IPS-18a (cell line): ENCODE data around the gene USP34.

Source experiments
- H3K27ac ChIP-seq: one replicate; pipeline ENCODE4 v1.5.1; 2013; ENCODE audit warnings: low read length
- H3K27me3 ChIP-seq: one replicate; pipeline ENCODE4 v1.6.1; 2013; ENCODE audit warnings: mild to moderate bottlenecking, low read length; ENCODE audit not compliant: control insufficient read depth, insufficient read depth
- H3K36me3 ChIP-seq: one replicate; pipeline ENCODE4 v1.6.1; 2013; ENCODE audit warnings: low read depth, low read length; ENCODE audit not compliant: control insufficient read depth
- H3K4me1 ChIP-seq: one replicate; pipeline ENCODE4 v1.6.1; 2013; ENCODE audit warnings: low read depth, low read length; ENCODE audit not compliant: control insufficient read depth
- H3K4me3 ChIP-seq: one replicate; pipeline ENCODE4 v1.5.1; 2013; ENCODE audit warnings: low read length
- H3K9ac ChIP-seq: one replicate; pipeline ENCODE4 v1.6.1; 2013; ENCODE audit warnings: mild to moderate bottlenecking, low read length, moderate library complexity
- H3K9me3 ChIP-seq: one replicate; pipeline ENCODE4 v1.6.1; 2013; ENCODE audit warnings: low read depth, low read length; ENCODE audit not compliant: control insufficient read depth

The USP34 gene

DNA sequence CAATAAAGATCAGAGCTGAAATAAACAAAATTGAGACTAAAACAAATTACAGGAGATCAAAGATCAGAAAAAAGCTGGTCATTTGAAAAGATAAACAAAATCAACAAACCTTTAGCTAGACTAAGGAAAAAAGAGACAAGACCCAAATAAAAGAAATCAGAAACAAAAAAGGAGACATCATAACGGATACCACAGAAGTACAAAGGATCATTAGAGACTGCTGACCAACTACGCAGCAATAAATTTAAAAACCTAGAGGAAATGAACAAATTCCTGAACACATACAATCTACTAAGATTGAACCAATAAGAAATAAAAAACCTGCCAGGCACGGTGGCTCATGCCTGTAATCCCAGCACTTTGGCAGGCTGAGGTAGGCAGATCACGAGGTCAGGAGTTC, 33.7 kb downstream of the USP34 start:
- Histone ChIP-seq H3K9me3 (no peaks in the 10 kb centered on the region), H3K27me3 (no peaks in the 10 kb centered on the region), H3K27ac (no peak overlapping the region), H3K36me3 (no peaks in the 10 kb centered on the region), H3K4me1 (peaks cover 3% of the 10 kb centered on the region), H3K9ac (no peak overlapping the region), H3K4me3 (no peak overlapping the region)

GRCh38 chr2:61436092-61436491, 34.8 kb downstream of the USP34 start:
- H3K36me3 ChIP-seq = no peaks in the 10 kb centered on the region
- no peak overlapping the region for H3K27ac ChIP-seq
- H3K4me3 ChIP-seq = no peak overlapping the region
- peaks cover 3% of the 10 kb centered on the region for H3K4me1 ChIP-seq
- no peak overlapping the region for H3K9ac ChIP-seq
- no peaks in the 10 kb centered on the region for H3K9me3 ChIP-seq
- no peaks in the 10 kb centered on the region for H3K27me3 ChIP-seq

DNA sequence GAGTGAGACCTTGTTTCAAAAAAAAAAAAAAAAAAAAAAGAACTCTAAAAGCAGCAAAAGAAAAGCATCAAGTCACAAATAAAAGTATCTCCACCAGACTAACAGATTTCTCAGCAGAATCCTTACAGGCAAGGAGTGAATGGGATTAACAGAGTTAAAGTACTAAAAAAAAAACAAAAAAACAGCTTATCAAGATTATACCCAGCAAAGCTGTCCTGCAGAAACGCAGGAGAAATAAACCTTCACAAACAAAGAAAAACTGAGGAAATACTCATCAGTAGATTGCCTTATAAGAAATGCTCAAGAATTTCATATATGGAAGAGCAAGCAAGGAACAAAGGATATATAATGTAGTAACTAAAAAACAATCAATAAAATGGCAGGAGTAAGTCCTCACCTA, 35.6 kb downstream of the USP34 start:
- H3K27ac ChIP-seq = no peak overlapping the region
- H3K4me1 ChIP-seq = peaks cover 3% of the 10 kb centered on the region

GRCh38 chr2:61434314-61434713, 36.6 kb downstream of the USP34 start:
- H3K9me3 ChIP-seq = no peaks in the 10 kb centered on the region
- no peaks in the 10 kb centered on the region for H3K36me3 ChIP-seq
- H3K9ac ChIP-seq = no peak overlapping the region
- H3K4me3 ChIP-seq = no peak overlapping the region
- H3K27ac ChIP-seq = no peak overlapping the region
- no peaks in the 10 kb centered on the region for H3K27me3 ChIP-seq
- peaks cover 3% of the 10 kb centered on the region for H3K4me1 ChIP-seq

More for the DNA sequence above, 35.6 kb downstream of the USP34 start:
- Histone ChIP-seq H3K9me3 (no peaks in the 10 kb centered on the region), H3K27me3 (no peaks in the 10 kb centered on the region), H3K9ac (no peak overlapping the region), H3K36me3 (no peaks in the 10 kb centered on the region), H3K4me3 (no peak overlapping the region)

- Histone ChIP-seq H3K4me1 (peaks cover 3% of the 10 kb centered on the region), H3K27me3 (no peaks in the 10 kb centered on the region), H3K4me3 (no peak overlapping the region), H3K9me3 (no peaks in the 10 kb centered on the region), H3K36me3 (no peaks in the 10 kb centered on the region), H3K27ac (no peak overlapping the region), H3K9ac (no peak overlapping the region)
Measured at GRCh38 chr2:61433606-61434005, 37.3 kb downstream of the USP34 start.

DNA sequence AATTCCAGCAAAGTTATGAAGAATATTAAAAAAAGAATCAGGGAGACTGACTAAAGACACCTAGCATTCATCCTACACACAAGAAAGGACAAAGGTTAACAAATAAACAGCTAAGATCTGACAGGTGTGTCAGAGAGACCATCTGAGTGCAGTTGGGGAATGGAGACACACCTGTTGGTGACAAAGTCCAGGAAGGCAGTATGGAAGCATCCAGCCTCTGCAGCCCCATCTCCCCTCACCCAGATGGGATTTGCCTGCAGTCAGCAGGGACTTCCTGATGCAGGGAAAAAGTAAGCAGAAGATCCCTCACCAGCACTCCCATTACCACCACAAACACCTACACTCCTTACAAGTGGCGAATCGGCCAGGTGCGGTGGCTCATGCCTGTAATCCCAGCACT, 37.9 kb downstream of the USP34 start:
- no peak overlapping the region for H3K27ac ChIP-seq

DNA sequence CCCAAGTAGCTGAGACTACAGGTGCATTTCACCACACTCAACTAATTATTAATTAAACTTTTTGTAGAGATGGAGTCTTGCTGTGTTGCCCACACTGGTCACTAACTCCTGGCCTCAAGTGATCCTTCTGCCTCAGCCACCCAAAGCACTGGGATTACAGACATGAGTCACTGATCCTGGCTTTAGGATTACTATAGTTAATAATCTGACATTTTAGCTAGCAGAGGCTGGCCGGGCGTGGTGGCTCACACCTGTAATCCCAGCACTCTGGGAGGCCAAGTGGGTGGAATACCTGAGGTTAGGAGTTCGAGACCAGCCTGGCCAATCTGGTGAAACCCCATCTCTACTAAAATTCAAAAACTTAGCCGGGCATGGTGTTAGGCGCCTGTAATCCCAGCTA, 39.5 kb downstream of the USP34 start:
- no peak overlapping the region for H3K27ac ChIP-seq
- no peaks in the 10 kb centered on the region for H3K9me3 ChIP-seq
- no peak overlapping the region for H3K9ac ChIP-seq
- H3K4me1 ChIP-seq = peaks cover 7% of the 10 kb centered on the region
- H3K36me3 ChIP-seq = no peaks in the 10 kb centered on the region
- H3K4me3 ChIP-seq = no peak overlapping the region
- no peaks in the 10 kb centered on the region for H3K27me3 ChIP-seq

More for the DNA sequence above, 37.9 kb downstream of the USP34 start:
- H3K4me3 ChIP-seq = no peak overlapping the region
- H3K27me3 ChIP-seq = no peaks in the 10 kb centered on the region
- no peaks in the 10 kb centered on the region for H3K36me3 ChIP-seq
- peaks cover 3% of the 10 kb centered on the region for H3K4me1 ChIP-seq
- no peaks in the 10 kb centered on the region for H3K9me3 ChIP-seq
- no peak overlapping the region for H3K9ac ChIP-seq

- Histone ChIP-seq H3K9ac (no peak overlapping the region), H3K4me3 (no peak overlapping the region), H3K4me1 (peaks cover 12% of the 10 kb centered on the region), H3K27me3 (no peaks in the 10 kb centered on the region), H3K9me3 (no peaks in the 10 kb centered on the region), H3K36me3 (no peaks in the 10 kb centered on the region), H3K27ac (no peak overlapping the region)
Measured at GRCh38 chr2:61426267-61426897, 44.5 kb downstream of the USP34 start.

GRCh38 chr2:61425605-61426155, 45.2 kb downstream of the USP34 start:
- Histone ChIP-seq H3K4me1 (peaks cover 12% of the 10 kb centered on the region), H3K9ac (no peak overlapping the region), H3K4me3 (no peak overlapping the region), H3K36me3 (no peaks in the 10 kb centered on the region), H3K27ac (no peak overlapping the region), H3K9me3 (no peaks in the 10 kb centered on the region), H3K27me3 (no peaks in the 10 kb centered on the region)

GRCh38 chr2:61423714-61424113, 47.2 kb downstream of the USP34 start:
- no peaks in the 10 kb centered on the region for H3K9me3 ChIP-seq
- no peak overlapping the region for H3K4me3 ChIP-seq
- H3K36me3 ChIP-seq = peaks cover 5% of the 10 kb centered on the region
- no peaks in the 10 kb centered on the region for H3K27me3 ChIP-seq
- no peak overlapping the region for H3K9ac ChIP-seq
- H3K27ac ChIP-seq = no peak overlapping the region
- peaks cover 12% of the 10 kb centered on the region for H3K4me1 ChIP-seq

DNA sequence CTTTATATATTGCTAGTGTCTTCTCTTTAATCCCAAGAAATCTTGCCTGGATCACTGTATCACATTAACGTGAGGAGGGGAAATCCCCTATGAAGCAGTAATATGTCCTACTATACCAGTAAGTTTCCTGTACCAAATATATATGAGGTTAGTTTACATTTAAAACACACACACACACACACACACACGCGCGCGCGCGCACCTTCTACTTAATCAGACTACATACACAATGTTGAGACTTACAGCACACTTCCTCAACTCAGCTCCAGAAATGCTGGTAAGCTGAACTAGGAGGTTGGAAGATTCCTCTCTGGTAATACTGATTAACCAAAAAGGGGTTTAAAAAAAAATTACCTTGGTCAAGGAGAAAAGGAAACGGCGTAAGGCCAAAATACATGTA, 49.3 kb downstream of the USP34 start:
- no peak overlapping the region for H3K27ac ChIP-seq
- peaks cover 11% of the 10 kb centered on the region for H3K4me1 ChIP-seq
- no peaks in the 10 kb centered on the region for H3K9me3 ChIP-seq
- no peaks in the 10 kb centered on the region for H3K27me3 ChIP-seq
- no peak overlapping the region for H3K9ac ChIP-seq
- H3K36me3 ChIP-seq = peaks cover 5% of the 10 kb centered on the region
- H3K4me3 ChIP-seq = no peak overlapping the region

DNA sequence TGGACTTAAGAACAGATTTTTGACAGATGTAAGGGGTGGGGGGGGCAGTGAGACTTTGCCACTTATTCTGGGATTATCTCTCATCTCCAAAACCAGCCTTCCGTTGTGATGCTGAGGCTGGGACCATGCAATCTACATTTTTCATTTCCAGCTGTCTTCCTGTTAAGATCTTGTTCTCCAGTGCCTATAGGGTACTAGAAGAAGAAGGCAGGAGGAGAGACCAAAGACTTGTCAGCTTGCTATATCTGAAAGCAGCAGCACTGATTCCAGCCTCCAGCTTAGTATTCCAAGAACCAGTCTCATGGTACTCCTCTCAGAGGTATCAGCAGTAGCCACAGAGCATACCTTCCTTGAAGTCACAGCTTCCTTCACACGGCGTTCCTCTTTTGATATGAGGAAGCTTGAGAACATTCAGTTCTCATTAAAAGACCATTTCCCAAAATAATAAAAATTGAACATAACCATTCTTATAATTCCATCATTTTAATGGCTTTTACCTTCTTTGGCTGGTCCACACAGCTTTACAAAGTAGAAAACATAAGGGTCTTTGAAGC, 49.8 kb downstream of the USP34 start:
- Histone ChIP-seq H3K36me3 (peaks cover 5% of the 10 kb centered on the region), H3K9me3 (no peaks in the 10 kb centered on the region), H3K9ac (no peak overlapping the region), H3K4me1 (peaks cover 8% of the 10 kb centered on the region), H3K27me3 (no peaks in the 10 kb centered on the region), H3K4me3 (no peak overlapping the region), H3K27ac (no peak overlapping the region)
